ENCODE results near the gene PTPN18.

The PTPN18 gene

DNA sequence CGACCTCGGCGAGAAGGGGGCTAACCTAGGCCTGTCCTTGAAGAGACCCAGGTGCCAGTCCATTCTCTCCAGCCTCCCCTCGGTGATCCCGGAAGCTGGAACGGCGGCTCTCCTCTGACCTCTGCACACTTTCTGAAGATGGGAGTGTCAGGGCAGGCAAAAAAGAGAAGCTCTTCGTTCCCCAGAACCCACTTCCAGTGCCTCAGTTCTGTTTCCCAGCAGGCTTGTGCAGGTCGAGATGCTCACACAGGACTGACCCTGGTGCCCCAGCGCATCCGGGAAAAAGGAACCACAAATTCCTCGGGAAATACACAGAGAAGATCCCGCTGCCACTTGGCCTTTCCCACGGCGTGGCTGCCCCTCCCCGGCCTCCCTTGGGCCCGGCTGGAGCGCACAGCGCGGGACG lies 681 bp upstream of the PTPN18 start:
- Histone ChIP-seq H3K4me3 (ENCODE audit: insufficient read depth in 1 of 2, low read depth in 1 of 2, low read length in 2 of 2) (peak overlapping the region; percentile 74 to 84), H3K9me3 (ENCODE audit: control insufficient read depth, low read length) (no peaks in the 10 kb centered on the region), H2BK12ac (ENCODE audit: low read length in 2 of 2) (no peak overlapping the region), H4K8ac (ENCODE audit: low read length) (peak overlapping the region; percentile 79), H3K14ac (ENCODE audit: low read length in 2 of 2) (peak overlapping the region in 1 of 2 experiments; percentile 30), H3K4me1 (ENCODE audit: control insufficient read depth, insufficient read depth, low read depth, low read length) (peaks cover 12% of the 10 kb centered on the region), H3K36me3 (ENCODE audit: control insufficient read depth in 1 of 2, insufficient read depth in 2 of 2, low read depth in 1 of 2, low read length in 2 of 2) (no peaks in the 10 kb centered on the region), H3K18ac (ENCODE audit: low read depth in 1 of 2, low read length in 2 of 2) (peak overlapping the region; percentile 76 to 83), H3K27ac (ENCODE audit: low read length, poor library complexity, severe bottlenecking) (no peak overlapping the region), H3K27me3 (ENCODE audit: control insufficient read depth in 1 of 2, insufficient read depth in 1 of 2, low read length in 2 of 2) (no peaks in the 10 kb centered on the region), H3K4me2 (ENCODE audit: low read length, poor library complexity, severe bottlenecking) (peak overlapping the region; percentile 97), H3K4ac (ENCODE audit: low read depth in 1 of 2, low read length in 2 of 2) (no peak overlapping the region), H3K79me1 (replicated peaks; ENCODE audit: low read length, poor library complexity, severe bottlenecking) (peaks cover 15% of the 10 kb centered on the region), H3K23ac (ENCODE audit: low read length in 2 of 2) (no peak overlapping the region), H2BK15ac (ENCODE audit: low read depth, poor library complexity, severe bottlenecking) (no peak overlapping the region), H3K9ac (ENCODE audit: low read length) (peak overlapping the region; percentile 77), H4K91ac (ENCODE audit: low read length) (no peak overlapping the region), H2BK120ac (ENCODE audit: low read depth, low read length) (peak overlapping the region; percentile 83), H2BK5ac (ENCODE audit: low read depth, low read length, poor library complexity, severe bottlenecking) (no peak overlapping the region), H2AFZ (ENCODE audit: low read depth, low read length) (peak overlapping the region; percentile 72), H2AK5ac (ENCODE audit: low read length, severe bottlenecking) (no peak overlapping the region)
- WGBS: 20% methylated on average over 21 of the region's 21 CpGs
- DNase-seq: peak; percentile 25

GRCh38 chr2:130357864-130358263 lies 2.0 kb downstream of the PTPN18 start:
- H2AFZ ChIP-seq (ENCODE audit: low read depth, low read length): no peak overlapping the region
- H3K14ac ChIP-seq (ENCODE audit: low read length in 2 of 2): no peak overlapping the region
- H4K91ac ChIP-seq (ENCODE audit: low read length): no peak overlapping the region
- H4K8ac ChIP-seq (ENCODE audit: low read length): no peak overlapping the region
- no peak overlapping the region for H3K23ac ChIP-seq (ENCODE audit: low read length in 2 of 2)
- WGBS: 96% methylated on average over 7 of the region's 7 CpGs
- H3K4ac ChIP-seq (ENCODE audit: low read depth in 1 of 2, low read length in 2 of 2): no peak overlapping the region
- H3K18ac ChIP-seq (ENCODE audit: low read depth in 1 of 2, low read length in 2 of 2): no peak overlapping the region
- H3K27ac ChIP-seq (ENCODE audit: low read length, poor library complexity, severe bottlenecking): no peak overlapping the region
- no peak overlapping the region for H2BK12ac ChIP-seq (ENCODE audit: low read length in 2 of 2)
- peak overlapping the region; percentile 36 for H2BK15ac ChIP-seq (ENCODE audit: low read depth, poor library complexity, severe bottlenecking)
- H2AK5ac ChIP-seq (ENCODE audit: low read length, severe bottlenecking): no peak overlapping the region
- H2BK5ac ChIP-seq (ENCODE audit: low read depth, low read length, poor library complexity, severe bottlenecking): no peak overlapping the region
- H3K4me3 ChIP-seq (ENCODE audit: insufficient read depth in 1 of 2, low read depth in 1 of 2, low read length in 2 of 2): no peak overlapping the region
- H3K4me1 ChIP-seq (ENCODE audit: control insufficient read depth, insufficient read depth, low read depth, low read length): peaks cover 11% of the 10 kb centered on the region
- H3K27me3 ChIP-seq (ENCODE audit: control insufficient read depth in 1 of 2, insufficient read depth in 1 of 2, low read length in 2 of 2): no peaks in the 10 kb centered on the region
- no peaks in the 10 kb centered on the region for H3K9me3 ChIP-seq (ENCODE audit: control insufficient read depth, low read length)
- no peak for DNase-seq
- H3K36me3 ChIP-seq (ENCODE audit: control insufficient read depth in 1 of 2, insufficient read depth in 2 of 2, low read depth in 1 of 2, low read length in 2 of 2): no peaks in the 10 kb centered on the region
- no peak overlapping the region for H2BK120ac ChIP-seq (ENCODE audit: low read depth, low read length)
- H3K4me2 ChIP-seq (ENCODE audit: low read length, poor library complexity, severe bottlenecking): no peak overlapping the region
- no peak overlapping the region for H3K9ac ChIP-seq (ENCODE audit: low read length)
- H3K79me1 ChIP-seq (replicated peaks; ENCODE audit: low read length, poor library complexity, severe bottlenecking): peaks cover 10% of the 10 kb centered on the region

- H3K18ac ChIP-seq (ENCODE audit: low read depth in 1 of 2, low read length in 2 of 2): no peak overlapping the region
- no peaks in the 10 kb centered on the region for H3K9me3 ChIP-seq (ENCODE audit: control insufficient read depth, low read length)
- no peak overlapping the region for H3K14ac ChIP-seq (ENCODE audit: low read length in 2 of 2)
- no peak overlapping the region for H2BK12ac ChIP-seq (ENCODE audit: low read length in 2 of 2)
- H3K4ac ChIP-seq (ENCODE audit: low read depth in 1 of 2, low read length in 2 of 2): no peak overlapping the region
- no peak overlapping the region for H2BK5ac ChIP-seq (ENCODE audit: low read depth, low read length, poor library complexity, severe bottlenecking)
- no peak overlapping the region for H3K23ac ChIP-seq (ENCODE audit: low read length in 2 of 2)
- peaks cover 11% of the 10 kb centered on the region for H3K4me1 ChIP-seq (ENCODE audit: control insufficient read depth, insufficient read depth, low read depth, low read length)
- H3K27me3 ChIP-seq (ENCODE audit: control insufficient read depth in 1 of 2, insufficient read depth in 1 of 2, low read length in 2 of 2): no peaks in the 10 kb centered on the region
- DNase-seq: no peak
- no peak overlapping the region for H2AFZ ChIP-seq (ENCODE audit: low read depth, low read length)
- H3K79me1 ChIP-seq (replicated peaks; ENCODE audit: low read length, poor library complexity, severe bottlenecking): peaks cover 4% of the 10 kb centered on the region
- no peak overlapping the region for H3K9ac ChIP-seq (ENCODE audit: low read length)
- no peak overlapping the region for H2BK15ac ChIP-seq (ENCODE audit: low read depth, poor library complexity, severe bottlenecking)
- H3K36me3 ChIP-seq (ENCODE audit: control insufficient read depth in 1 of 2, insufficient read depth in 2 of 2, low read depth in 1 of 2, low read length in 2 of 2): no peaks in the 10 kb centered on the region
- no peak overlapping the region for H3K4me3 ChIP-seq (ENCODE audit: insufficient read depth in 1 of 2, low read depth in 1 of 2, low read length in 2 of 2)
- no peak overlapping the region for H3K27ac ChIP-seq (ENCODE audit: low read length, poor library complexity, severe bottlenecking)
- no peak overlapping the region for H2AK5ac ChIP-seq (ENCODE audit: low read length, severe bottlenecking)
- no peak overlapping the region for H3K4me2 ChIP-seq (ENCODE audit: low read length, poor library complexity, severe bottlenecking)
- no peak overlapping the region for H2BK120ac ChIP-seq (ENCODE audit: low read depth, low read length)
- no peak overlapping the region for H4K91ac ChIP-seq (ENCODE audit: low read length)
- no peak overlapping the region for H4K8ac ChIP-seq (ENCODE audit: low read length)
- 93% methylated on average over 33 of the region's 33 CpGs for WGBS
These were observed 2.8 kb downstream of the PTPN18 start for GRCh38 chr2:130358420-130359350.

- DNase-seq: no peak
- peaks cover 11% of the 10 kb centered on the region for H3K4me1 ChIP-seq (ENCODE audit: control insufficient read depth, insufficient read depth, low read depth, low read length)
- no peak overlapping the region for H2BK5ac ChIP-seq (ENCODE audit: low read depth, low read length, poor library complexity, severe bottlenecking)
- H2BK12ac ChIP-seq (ENCODE audit: low read length in 2 of 2): no peak overlapping the region
- no peak overlapping the region for H2AFZ ChIP-seq (ENCODE audit: low read depth, low read length)
- H3K4ac ChIP-seq (ENCODE audit: low read depth in 1 of 2, low read length in 2 of 2): no peak overlapping the region
- H3K27me3 ChIP-seq (ENCODE audit: control insufficient read depth in 1 of 2, insufficient read depth in 1 of 2, low read length in 2 of 2): no peaks in the 10 kb centered on the region
- H4K8ac ChIP-seq (ENCODE audit: low read length): no peak overlapping the region
- peaks cover 4% of the 10 kb centered on the region for H3K79me1 ChIP-seq (replicated peaks; ENCODE audit: low read length, poor library complexity, severe bottlenecking)
- H3K23ac ChIP-seq (ENCODE audit: low read length in 2 of 2): no peak overlapping the region
- no peak overlapping the region for H2BK15ac ChIP-seq (ENCODE audit: low read depth, poor library complexity, severe bottlenecking)
- no peak overlapping the region for H2BK120ac ChIP-seq (ENCODE audit: low read depth, low read length)
- H3K18ac ChIP-seq (ENCODE audit: low read depth in 1 of 2, low read length in 2 of 2): no peak overlapping the region
- H3K9me3 ChIP-seq (ENCODE audit: control insufficient read depth, low read length): no peaks in the 10 kb centered on the region
- H2AK5ac ChIP-seq (ENCODE audit: low read length, severe bottlenecking): no peak overlapping the region
- no peak overlapping the region for H3K4me3 ChIP-seq (ENCODE audit: insufficient read depth in 1 of 2, low read depth in 1 of 2, low read length in 2 of 2)
- H3K9ac ChIP-seq (ENCODE audit: low read length): no peak overlapping the region
- 79% methylated on average over 5 of the region's 5 CpGs for WGBS
- H4K91ac ChIP-seq (ENCODE audit: low read length): no peak overlapping the region
- no peaks in the 10 kb centered on the region for H3K36me3 ChIP-seq (ENCODE audit: control insufficient read depth in 1 of 2, insufficient read depth in 2 of 2, low read depth in 1 of 2, low read length in 2 of 2)
- no peak overlapping the region for H3K14ac ChIP-seq (ENCODE audit: low read length in 2 of 2)
- no peak overlapping the region for H3K27ac ChIP-seq (ENCODE audit: low read length, poor library complexity, severe bottlenecking)
- no peak overlapping the region for H3K4me2 ChIP-seq (ENCODE audit: low read length, poor library complexity, severe bottlenecking)
These were observed 3.6 kb downstream of the PTPN18 start for GRCh38 chr2:130359466-130359865.
